ENCODE measurements around the gene THOC6.
A peak's percentile ranks its signal among the peaks of the same experiment; 100 is the strongest.

Gene THOC6

DNA sequence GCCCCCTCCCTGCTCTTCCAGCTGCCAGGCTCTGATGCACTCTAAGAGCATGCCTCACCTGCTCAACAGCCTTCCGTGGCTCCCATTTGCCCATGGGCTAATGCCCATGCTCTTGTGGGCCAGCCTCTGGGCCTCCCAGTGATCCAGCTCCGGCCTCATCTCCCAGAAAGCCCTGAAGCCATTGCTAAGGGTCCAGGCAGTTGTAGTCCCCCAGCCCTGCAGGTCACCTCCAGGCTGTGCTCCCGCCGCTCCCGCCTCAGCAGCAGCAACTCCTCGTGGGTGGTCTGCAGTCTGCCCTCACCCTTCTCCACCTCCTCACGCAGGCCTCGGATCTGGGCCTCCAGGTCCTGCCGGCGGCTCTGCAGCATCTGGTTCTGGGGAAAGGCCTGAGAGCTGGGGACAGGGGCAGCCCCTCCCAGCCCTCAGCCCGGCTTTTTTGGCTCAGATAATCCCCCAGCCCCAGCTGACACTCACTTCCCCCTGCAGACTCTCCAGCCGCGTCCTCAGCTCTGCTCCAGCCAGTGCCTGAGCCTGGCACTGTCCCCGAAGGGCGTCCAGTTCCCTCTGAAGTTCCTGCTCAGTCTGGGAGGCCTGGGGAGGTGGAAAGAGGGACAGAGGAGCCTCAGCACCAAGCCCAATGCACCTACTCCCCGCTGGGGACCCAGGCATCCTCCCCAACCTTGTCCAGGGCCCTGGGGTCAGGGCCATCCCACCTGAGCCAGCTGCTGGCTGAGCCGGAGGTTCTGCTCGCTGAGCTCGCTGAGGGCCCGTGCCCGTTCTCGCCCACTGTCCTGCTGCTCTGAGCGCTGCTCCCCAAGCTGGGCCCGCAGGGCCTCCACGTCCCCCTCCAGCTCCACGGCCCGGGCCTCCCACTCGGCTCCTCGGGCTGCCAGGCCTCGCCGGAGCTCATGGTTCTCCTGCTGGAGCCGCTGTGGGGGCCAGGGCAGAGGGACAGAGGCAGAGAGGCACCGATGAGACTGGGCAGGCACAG lies 6.7 kb downstream of the THOC6 start:
- no peak for DNase-seq (ENCODE audit: low read depth, low spot score)
- WGBS (ENCODE audit: insufficient coverage, insufficient read length), result no CpG with 5 or more reads among the region's 33 CpGs
- Histone ChIP-seq H3K4me1 (ENCODE audit: control insufficient read depth, insufficient read depth, low read length) (peaks cover 5% of the 10 kb centered on the region), H3K9me3 (ENCODE audit: control insufficient read depth, insufficient read depth, low read length) (no peaks in the 10 kb centered on the region), H3K36me3 (ENCODE audit: control insufficient read depth, insufficient read depth, low read length) (peaks cover 12% of the 10 kb centered on the region), H3K27ac (ENCODE audit: low read length) (no peak overlapping the region), H3K27me3 (ENCODE audit: control insufficient read depth, insufficient read depth, low read length) (no peaks in the 10 kb centered on the region), H3K4me3 (ENCODE audit: low read length) (no peak overlapping the region)

DNA sequence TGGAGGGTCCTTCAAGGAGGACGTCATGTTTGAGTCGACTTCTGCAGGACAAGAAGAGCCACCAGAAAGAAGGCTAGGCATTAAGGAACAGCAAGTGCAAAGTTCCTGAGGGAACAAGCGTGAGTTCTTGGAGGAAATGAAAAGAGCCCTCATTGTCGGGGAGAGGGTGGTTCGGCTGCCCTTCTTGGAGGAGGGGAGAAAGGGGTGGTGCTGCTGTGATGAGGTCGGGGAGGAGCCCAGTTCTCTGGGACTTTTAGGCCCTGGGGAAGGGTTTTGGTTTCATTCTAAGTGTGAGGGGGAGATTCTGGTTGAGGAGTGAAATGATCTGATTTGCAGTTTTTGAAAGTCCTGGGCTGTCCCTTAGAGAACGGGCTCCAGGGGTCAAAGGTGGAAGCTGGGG lies 8.8 kb downstream of the THOC6 start:
- WGBS (ENCODE audit: insufficient coverage, insufficient read length), result no CpG with 5 or more reads among the region's 7 CpGs
- Histone ChIP-seq H3K4me3 (ENCODE audit: low read length) (no peak overlapping the region), H3K4me1 (ENCODE audit: control insufficient read depth, insufficient read depth, low read length) (peaks cover 5% of the 10 kb centered on the region), H3K9me3 (ENCODE audit: control insufficient read depth, insufficient read depth, low read length) (no peaks in the 10 kb centered on the region), H3K27me3 (ENCODE audit: control insufficient read depth, insufficient read depth, low read length) (no peaks in the 10 kb centered on the region), H3K27ac (ENCODE audit: low read length) (no peak overlapping the region), H3K36me3 (ENCODE audit: control insufficient read depth, insufficient read depth, low read length) (no peaks in the 10 kb centered on the region)
- DNase-seq (ENCODE audit: low read depth, low spot score), result no peak

DNA sequence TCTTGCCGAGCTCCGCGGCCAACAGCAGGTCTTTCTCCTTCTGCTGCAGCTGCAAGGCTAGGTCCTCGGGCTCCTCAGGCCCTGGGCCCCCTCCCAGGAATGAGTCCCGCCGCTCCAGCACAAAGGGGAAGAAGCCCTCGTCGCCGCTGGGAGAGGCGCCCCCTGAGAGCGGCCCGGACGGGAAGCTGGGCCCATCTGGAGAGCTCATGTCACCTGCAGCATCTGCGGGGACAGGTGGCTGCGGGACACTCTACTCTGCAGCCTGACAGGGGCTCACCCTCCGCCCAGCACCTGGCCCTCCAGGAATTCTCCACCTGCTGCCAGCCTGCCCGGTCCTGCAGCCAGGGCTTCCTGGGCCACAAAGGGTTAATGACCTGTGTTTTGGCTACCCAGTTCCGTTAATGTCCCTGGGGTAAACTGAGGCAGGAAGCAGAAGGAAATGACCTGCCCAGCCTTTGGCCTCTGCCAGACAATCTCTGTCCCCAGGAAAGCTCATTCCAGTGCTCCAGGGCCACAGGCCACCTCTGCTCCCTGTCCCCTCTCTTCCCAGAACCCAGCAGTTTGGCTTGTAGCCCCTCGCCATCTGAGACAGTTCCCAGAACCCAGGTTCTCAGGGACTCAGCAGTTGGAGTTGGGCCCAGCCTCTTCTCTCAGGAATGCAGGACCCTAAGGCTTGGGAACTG lies 11.6 kb downstream of the THOC6 start:
- DNase-seq (ENCODE audit: low read depth, low spot score), result no peak
- peak overlapping the region; percentile 60; the same call in 1 of the 2 replicates for H3K4me3 ChIP-seq (ENCODE audit: low read length)
- H3K27me3 ChIP-seq (ENCODE audit: control insufficient read depth, insufficient read depth, low read length), result no peaks in the 10 kb centered on the region
- no peaks in the 10 kb centered on the region for H3K9me3 ChIP-seq (ENCODE audit: control insufficient read depth, insufficient read depth, low read length)
- no peaks in the 10 kb centered on the region for H3K36me3 ChIP-seq (ENCODE audit: control insufficient read depth, insufficient read depth, low read length)
- no peak overlapping the region for H3K27ac ChIP-seq (ENCODE audit: low read length)
- H3K4me1 ChIP-seq (ENCODE audit: control insufficient read depth, insufficient read depth, low read length), result peaks cover 4% of the 10 kb centered on the region
- WGBS (ENCODE audit: insufficient coverage, insufficient read length), result no CpG with 5 or more reads among the region's 19 CpGs

DNA sequence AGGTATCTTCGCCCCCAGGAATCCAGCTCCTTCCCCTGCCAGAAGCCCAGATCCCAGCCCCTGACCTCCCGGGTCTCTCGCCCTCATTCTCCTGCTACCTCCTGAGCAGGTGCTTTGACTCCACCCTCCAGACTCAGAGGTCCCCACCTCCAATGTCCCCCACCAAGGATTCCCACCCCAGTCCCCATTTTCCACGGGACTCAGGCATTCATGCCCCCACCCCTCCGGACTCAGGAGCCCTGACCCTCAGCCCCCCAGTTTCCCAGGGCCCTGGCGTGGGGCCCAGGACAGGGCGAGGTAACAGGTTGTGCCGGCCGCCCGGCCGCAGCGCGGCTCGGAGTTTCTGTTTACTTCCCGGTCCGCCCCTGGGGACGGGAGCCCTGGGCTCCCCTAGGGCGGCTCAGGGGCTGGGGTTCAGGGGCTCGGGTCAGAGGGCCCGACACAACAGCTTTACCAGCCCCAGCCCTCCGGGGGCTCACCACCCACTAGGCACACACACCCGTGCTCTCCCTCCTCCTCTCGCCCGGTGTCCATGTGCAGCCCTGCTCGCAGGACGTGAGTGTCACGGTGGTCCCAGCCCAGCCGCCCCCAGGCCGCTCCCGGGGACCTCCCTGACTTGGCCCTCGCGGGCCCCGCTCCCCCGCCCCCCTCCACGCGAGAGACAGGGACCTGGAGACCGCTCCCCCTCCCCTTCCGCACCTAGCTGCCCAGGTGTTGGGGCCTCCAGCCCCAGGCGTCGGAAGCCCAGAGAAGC lies 12.3 kb downstream of the THOC6 start:
- no peaks in the 10 kb centered on the region for H3K9me3 ChIP-seq (ENCODE audit: control insufficient read depth, insufficient read depth, low read length)
- H3K36me3 ChIP-seq (ENCODE audit: control insufficient read depth, insufficient read depth, low read length), result no peaks in the 10 kb centered on the region
- peaks cover 4% of the 10 kb centered on the region for H3K4me1 ChIP-seq (ENCODE audit: control insufficient read depth, insufficient read depth, low read length)
- no peak for DNase-seq (ENCODE audit: low read depth, low spot score)
- H3K27ac ChIP-seq (ENCODE audit: low read length), result no peak overlapping the region
- no CpG with 5 or more reads among the region's 40 CpGs for WGBS (ENCODE audit: insufficient coverage, insufficient read length)
- peak overlapping the region; percentile 60; the same call in 1 of the 2 replicates for H3K4me3 ChIP-seq (ENCODE audit: low read length)
- no peaks in the 10 kb centered on the region for H3K27me3 ChIP-seq (ENCODE audit: control insufficient read depth, insufficient read depth, low read length)

DNA sequence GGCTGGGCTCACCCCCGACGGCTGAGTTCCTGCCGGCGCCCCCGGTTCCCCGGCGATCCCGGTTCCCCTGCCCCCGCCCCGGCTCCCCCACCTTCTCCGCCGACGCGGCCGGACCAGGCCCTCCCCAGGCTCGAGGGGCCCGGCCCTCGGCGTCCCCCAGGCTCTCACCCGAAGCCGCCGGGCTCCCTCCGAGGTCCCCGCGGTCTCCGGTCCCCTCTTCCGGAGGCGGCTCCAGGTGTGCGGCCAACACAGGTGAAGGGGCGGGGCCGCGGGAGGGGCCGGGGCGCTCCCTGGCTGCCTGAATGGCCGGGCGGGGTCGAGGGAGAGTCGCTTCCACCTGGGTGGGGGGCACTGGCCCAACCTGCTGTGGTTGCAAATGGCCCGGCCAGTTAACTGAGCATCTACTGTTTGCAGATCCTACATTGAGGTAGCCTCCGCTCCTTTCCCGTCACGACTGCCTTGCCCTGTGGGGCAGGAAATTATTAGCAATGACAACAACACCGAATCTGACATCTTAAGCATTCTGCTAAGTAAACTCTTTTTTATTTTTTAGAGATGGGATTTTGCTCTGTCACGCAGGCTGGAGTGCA lies 13.0 kb downstream of the THOC6 start, which contains the start of gene BICDL2:
Gene BICDL2 (minus strand): TSS at position 219 of the 590 bp plus-strand sequence. CDS start 1,448 bp downstream, outside the sequence.
- no peak within 1 kb of the TSS for H3K27ac ChIP-seq (ENCODE audit: low read length)
- no peaks in the 10 kb centered on the region for H3K27me3 ChIP-seq (ENCODE audit: control insufficient read depth, insufficient read depth, low read length)

DNA sequence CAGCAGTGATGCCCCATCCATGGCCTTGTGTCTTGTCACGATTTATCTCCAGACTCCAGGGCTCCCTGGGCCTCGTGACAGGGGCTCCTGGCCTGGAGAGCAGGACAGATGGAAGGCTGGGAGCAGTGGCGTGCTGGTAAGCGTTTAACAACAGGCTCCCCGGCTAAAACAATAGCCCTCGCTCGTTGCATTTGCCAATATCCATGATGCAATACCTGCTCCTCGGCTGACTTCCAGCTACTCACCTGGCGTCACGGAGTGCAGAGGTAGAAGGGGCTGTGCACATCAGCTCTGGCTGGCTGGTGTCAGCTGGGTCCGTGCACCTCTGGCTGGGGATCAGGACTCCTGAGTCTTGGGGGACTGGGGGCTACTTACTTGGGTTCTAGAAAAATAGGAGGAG lies 14.4 kb downstream of the THOC6 start:
- peaks cover 2% of the 10 kb centered on the region; the same call in 1 of the 2 replicates for H3K4me1 ChIP-seq (ENCODE audit: control insufficient read depth, insufficient read depth, low read length)
- H3K4me3 ChIP-seq (ENCODE audit: low read length), result no peak overlapping the region
- DNase-seq (ENCODE audit: low read depth, low spot score), result no peak
- WGBS (ENCODE audit: insufficient coverage, insufficient read length), result no CpG with 5 or more reads among the region's 11 CpGs
- no peaks in the 10 kb centered on the region for H3K27me3 ChIP-seq (ENCODE audit: control insufficient read depth, insufficient read depth, low read length)
- no peaks in the 10 kb centered on the region for H3K9me3 ChIP-seq (ENCODE audit: control insufficient read depth, insufficient read depth, low read length)
- H3K36me3 ChIP-seq (ENCODE audit: control insufficient read depth, insufficient read depth, low read length), result no peaks in the 10 kb centered on the region
- H3K27ac ChIP-seq (ENCODE audit: low read length), result no peak overlapping the region

More for the DNA sequence above, 13.0 kb downstream of the THOC6 start, which contains the start of gene BICDL2:
- peak within 1 kb of the TSS; percentile 60; the same call in 1 of the 2 replicates for H3K4me3 ChIP-seq (ENCODE audit: low read length)
- no peak for DNase-seq (ENCODE audit: low read depth, low spot score)
- H3K4me1 ChIP-seq (ENCODE audit: control insufficient read depth, insufficient read depth, low read length), result peaks cover 2% of the 10 kb centered on the region; the same call in 1 of the 2 replicates
- no peaks in the 10 kb centered on the region for H3K36me3 ChIP-seq (ENCODE audit: control insufficient read depth, insufficient read depth, low read length)
- H3K9me3 ChIP-seq (ENCODE audit: control insufficient read depth, insufficient read depth, low read length), result no peaks in the 10 kb centered on the region
- WGBS (ENCODE audit: insufficient coverage, insufficient read length), result no CpG with 5 or more reads among the region's 44 CpGs

DNA sequence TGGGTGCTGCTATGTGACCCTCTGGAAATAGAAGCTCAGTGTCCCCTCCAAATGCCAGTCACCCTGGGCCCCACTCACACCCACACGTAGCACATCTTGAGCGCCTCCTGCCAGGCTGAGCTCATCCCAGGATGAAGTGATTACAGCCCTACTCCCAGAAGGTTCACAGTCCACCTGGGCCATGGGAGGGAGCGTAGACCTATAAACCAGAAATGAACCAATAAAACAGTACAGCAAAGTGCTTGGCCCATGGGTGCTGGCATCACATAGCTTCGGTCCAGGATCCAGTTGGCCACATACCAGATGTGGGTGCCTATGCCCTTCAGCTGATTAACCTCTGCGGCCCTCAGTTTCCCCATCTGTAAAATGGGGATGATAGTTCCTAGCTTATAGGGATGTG lies 15.1 kb downstream of the THOC6 start:
- H3K27ac ChIP-seq (ENCODE audit: low read length), result no peak overlapping the region
- H3K4me3 ChIP-seq (ENCODE audit: low read length), result no peak overlapping the region
- H3K27me3 ChIP-seq (ENCODE audit: control insufficient read depth, insufficient read depth, low read length), result no peaks in the 10 kb centered on the region
- no peaks in the 10 kb centered on the region for H3K9me3 ChIP-seq (ENCODE audit: control insufficient read depth, insufficient read depth, low read length)
- H3K4me1 ChIP-seq (ENCODE audit: control insufficient read depth, insufficient read depth, low read length), result peaks cover 2% of the 10 kb centered on the region; the same call in 1 of the 2 replicates
- no peak for DNase-seq (ENCODE audit: low read depth, low spot score)
- H3K36me3 ChIP-seq (ENCODE audit: control insufficient read depth, insufficient read depth, low read length), result no peaks in the 10 kb centered on the region
- no CpG with 5 or more reads among the region's 5 CpGs for WGBS (ENCODE audit: insufficient coverage, insufficient read length)

DNA sequence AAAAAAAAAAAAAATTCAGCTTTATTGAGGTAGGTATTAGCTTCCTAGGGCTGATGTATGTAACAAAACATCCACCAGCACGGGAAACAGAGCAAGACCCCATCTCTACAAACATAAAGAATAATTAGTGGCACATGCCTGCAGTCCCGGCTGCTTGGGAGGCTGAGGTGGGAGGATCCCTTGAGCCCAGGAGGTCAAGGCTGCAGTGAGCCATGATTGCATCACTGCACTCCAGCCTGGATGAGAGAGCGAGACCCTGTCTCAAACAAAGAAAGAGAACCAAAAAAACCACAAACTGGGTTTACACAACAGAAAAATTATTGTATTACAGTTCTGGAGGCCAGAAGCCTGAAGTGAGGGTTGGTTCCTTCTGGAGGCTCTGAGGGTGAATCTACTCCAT lies 18.5 kb downstream of the THOC6 start:
- WGBS (ENCODE audit: insufficient coverage, insufficient read length), result no CpG with 5 or more reads among the region's 3 CpGs
- no peak for DNase-seq (ENCODE audit: low read depth, low spot score)
- H3K27me3 ChIP-seq (ENCODE audit: control insufficient read depth, insufficient read depth, low read length), result no peaks in the 10 kb centered on the region

DNA sequence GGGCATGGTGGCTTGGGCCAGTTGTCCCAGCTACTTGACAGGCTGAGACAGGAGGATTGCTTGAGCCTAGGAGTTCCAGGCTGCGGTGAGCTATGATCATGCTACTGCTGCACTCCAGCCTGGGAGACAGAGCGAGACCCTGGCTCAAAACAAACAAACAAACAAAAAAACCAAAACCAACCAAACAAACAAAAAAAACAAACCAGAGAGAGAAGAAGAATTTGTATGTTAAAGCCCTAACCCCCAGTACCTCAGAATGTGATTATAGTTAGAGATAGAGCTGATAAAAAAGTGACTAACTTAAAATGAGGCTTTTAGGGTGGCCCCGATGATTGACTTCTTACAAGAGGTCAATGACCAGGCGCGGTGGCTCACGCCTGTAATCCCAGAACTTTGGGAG lies 20.9 kb downstream of the THOC6 start:
- no CpG with 5 or more reads among the region's 6 CpGs for WGBS (ENCODE audit: insufficient coverage, insufficient read length)
- H3K27me3 ChIP-seq (ENCODE audit: control insufficient read depth, insufficient read depth, low read length), result no peaks in the 10 kb centered on the region
- no peak for DNase-seq (ENCODE audit: low read depth, low spot score)

More for the DNA sequence above, 18.5 kb downstream of the THOC6 start:
- Histone ChIP-seq H3K4me1 (ENCODE audit: control insufficient read depth, insufficient read depth, low read length) (peaks cover 4% of the 10 kb centered on the region), H3K4me3 (ENCODE audit: low read length) (no peak overlapping the region), H3K36me3 (ENCODE audit: control insufficient read depth, insufficient read depth, low read length) (no peaks in the 10 kb centered on the region), H3K27ac (ENCODE audit: low read length) (no peak overlapping the region), H3K9me3 (ENCODE audit: control insufficient read depth, insufficient read depth, low read length) (no peaks in the 10 kb centered on the region)

More for the DNA sequence above, 20.9 kb downstream of the THOC6 start:
- H3K27ac ChIP-seq (ENCODE audit: low read length), result no peak overlapping the region
- H3K4me1 ChIP-seq (ENCODE audit: control insufficient read depth, insufficient read depth, low read length), result peaks cover 1% of the 10 kb centered on the region; the same call in 1 of the 2 replicates
- no peak overlapping the region for H3K4me3 ChIP-seq (ENCODE audit: low read length)
- H3K36me3 ChIP-seq (ENCODE audit: control insufficient read depth, insufficient read depth, low read length), result no peaks in the 10 kb centered on the region
- H3K9me3 ChIP-seq (ENCODE audit: control insufficient read depth, insufficient read depth, low read length), result no peaks in the 10 kb centered on the region
